Ovary (tissue), 9 donors: ENCODE measurements around the gene CD28. TPM values are rescaled to one million over a fixed set of nuclear protein-coding genes. Genes with fewer than 3 reads are reported as not detected.

ENCODE experiments used
- DNase-seq, 5 donors: peaks; one replicate each; pipeline ENCODE4 v3.0.0-alpha.2; 2019 to 2020
- H3K27ac ChIP-seq, 2 donors: fragments of 200-600 bp; one replicate each; pipeline versions ENCODE4 v1.5.1 to v1.8.0; 2019 to 2022
- H3K27me3 ChIP-seq: fragments of 200-600 bp; one replicate; pipeline ENCODE4 v1.8.0; 2022
- H3K36me3 ChIP-seq: fragments of 200-600 bp; sonication (generic); one replicate; pipeline ENCODE4 v1.5.1; 2019
- H3K4me1 ChIP-seq: one replicate; pipeline ENCODE4 v1.8.1; 2013; ENCODE audit warnings: mild to moderate bottlenecking, moderate library complexity; ENCODE audit not compliant: insufficient read depth
- H3K4me3 ChIP-seq: fragments of 200-600 bp; sonication (generic); one replicate; pipeline ENCODE4 v1.5.1; 2017
- H3K9me3 ChIP-seq, 2 donors: fragments of 200-600 bp in 1 of 2; sonication (generic) in 1 of 2; one replicate each; pipeline versions ENCODE4 v1.5.1 to v1.8.1; 2013 to 2019; ENCODE audit warnings: mild to moderate bottlenecking in 1 of 2, moderate library complexity in 1 of 2
- EP300 ChIP-seq: sonication (generic); formaldehyde crosslinking; IDR thresholded peaks from one replicate; pipeline ENCODE4 v1.6.1; 2017; ENCODE audit warnings: antibody characterized with exemption
- POLR2A ChIP-seq: fragments of 450-650 bp; IDR thresholded peaks from one replicate; pipeline ENCODE4 v1.6.1; 2017; ENCODE audit warnings: antibody characterized with exemption, mild to moderate bottlenecking, moderate library complexity
- WGBS, 3 donors: extraction: QIAGEN DNeasy Blood & Tissue Kit in 1 of 3; methylation state at CpG; one replicate each; pipeline versions ENCODE4 v1.1.5 to v1.1.7; 2013 to 2017; 5-methylcytosine and 5-hydroxymethylcytosine counted together
- intact Hi-C, 4 donors: fragments of 100-400 bp; cut with DNase I; formaldehyde crosslinking; loops; one replicate each; pipeline versions ENCODE4 v1.11.0 to v1.15.1; 2022 to 2023
- polyA plus RNA-seq, 2 donors: library from polyadenylated mRNA; stranded (reverse); fragments of 200-250 nt in 1 of 2; fragments of 350-450 nt in 1 of 2; fragmentation: Illumina TruSeq in 1 of 2; extraction: RNeasy Lipid Tissue Mini Kit (QIAGEN cat#74804) in 1 of 2; gene quantifications; one replicate each; pipeline ENCODE4 v1.2.3, GENCODE V29; 2013 to 2014
- total RNA-seq, 7 donors: library from RNA; depleted of rRNA in 2 of 7; stranded (reverse); fragments of >200 nt in 2 of 7; fragmentation: NEBNext Ultra II Directional in 3 of 7; extraction: Animal tissue kit (Norgen Biotek cat#: 25700) in 3 of 7; gene quantifications; one replicate each; pipeline versions ENCODE4 v1.1.0 to v1.2.4, GENCODE V29; 2016 to 2023
- TF ChIP-seq, protein P1 (sequence below), 3 donors: fragments of 450-650 bp in 2 of 3; fragments of 200-600 bp in 1 of 3; IDR thresholded peaks; one replicate each; pipeline versions ENCODE4 v1.5.1 to v1.8.0; 2016 to 2022; ENCODE audit warnings: antibody characterized with exemption in 3 of 3, mild to moderate bottlenecking in 1 of 3
- donor health status: DM: no; HTN: no; CAD: no; lungs with moderate emphysema.
- donor health status: DM: no; HTN: no; CAD: no.
- donor health status: Bipolar disorder and iron deficiency.
- donor health status: DM: yes; HTN: yes; CAD: no.
- donor health status: DM: no; HTN: no; CAD: no.
- donor health status: DM: yes; HTN: yes; CAD: no.

Gene CD28
- total and polyA plus RNA-seq, 9 donors, result 0.18 to 4.3 (median 1.2) TPM

DNA sequence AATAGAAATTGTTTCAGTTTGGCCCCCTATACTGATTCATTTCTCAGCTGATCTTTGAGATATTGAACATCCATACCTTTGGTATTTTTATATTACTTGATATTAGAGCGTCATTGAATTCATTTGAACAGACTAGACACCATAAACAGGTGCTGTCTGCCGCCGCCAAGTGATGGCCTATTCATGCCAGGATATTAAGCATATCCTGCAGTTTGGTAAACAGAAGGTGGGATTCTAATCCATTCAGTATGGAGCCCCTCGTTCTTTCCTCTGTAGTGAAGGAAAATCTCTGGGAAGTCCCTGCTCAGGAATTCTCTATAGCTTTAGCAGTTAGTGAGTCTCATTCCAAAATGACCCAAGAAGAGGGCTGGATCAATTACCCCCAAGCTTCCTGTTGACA, 23.0 kb upstream of the CD28 start:
- Histone ChIP-seq H3K36me3 (no peaks in the 10 kb centered on the region), H3K27ac (no peak overlapping the region), H3K4me3 (no peak overlapping the region), H3K9me3 (no peaks in the 10 kb centered on the region), H3K27me3 (no peaks in the 10 kb centered on the region), H3K4me1 (peaks cover 4% of the 10 kb centered on the region)
- TF ChIP-seq POLR2A (no peak), EP300 (no peak)
- TF ChIP-seq, protein P1, sequence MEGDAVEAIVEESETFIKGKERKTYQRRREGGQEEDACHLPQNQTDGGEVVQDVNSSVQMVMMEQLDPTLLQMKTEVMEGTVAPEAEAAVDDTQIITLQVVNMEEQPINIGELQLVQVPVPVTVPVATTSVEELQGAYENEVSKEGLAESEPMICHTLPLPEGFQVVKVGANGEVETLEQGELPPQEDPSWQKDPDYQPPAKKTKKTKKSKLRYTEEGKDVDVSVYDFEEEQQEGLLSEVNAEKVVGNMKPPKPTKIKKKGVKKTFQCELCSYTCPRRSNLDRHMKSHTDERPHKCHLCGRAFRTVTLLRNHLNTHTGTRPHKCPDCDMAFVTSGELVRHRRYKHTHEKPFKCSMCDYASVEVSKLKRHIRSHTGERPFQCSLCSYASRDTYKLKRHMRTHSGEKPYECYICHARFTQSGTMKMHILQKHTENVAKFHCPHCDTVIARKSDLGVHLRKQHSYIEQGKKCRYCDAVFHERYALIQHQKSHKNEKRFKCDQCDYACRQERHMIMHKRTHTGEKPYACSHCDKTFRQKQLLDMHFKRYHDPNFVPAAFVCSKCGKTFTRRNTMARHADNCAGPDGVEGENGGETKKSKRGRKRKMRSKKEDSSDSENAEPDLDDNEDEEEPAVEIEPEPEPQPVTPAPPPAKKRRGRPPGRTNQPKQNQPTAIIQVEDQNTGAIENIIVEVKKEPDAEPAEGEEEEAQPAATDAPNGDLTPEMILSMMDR (IDR thresholded peaks at IDR 0.05), result no peak
- WGBS, 3 donors, result 87 to 94% (median 90%) methylated on average over 4 of the region's 4 CpGs
- no peak for DNase-seq
- intact Hi-C loops, result no loop called here

- no peaks in the 10 kb centered on the region for H3K9me3 ChIP-seq
- peaks cover 4% of the 10 kb centered on the region for H3K4me1 ChIP-seq
- DNase-seq, result no peak
- H3K27me3 ChIP-seq, result no peaks in the 10 kb centered on the region
- H3K36me3 ChIP-seq, result no peaks in the 10 kb centered on the region
- no peak overlapping the region for H3K4me3 ChIP-seq
- WGBS, 3 donors, result 93 to 100% (median 96%) methylated on average over 1 of the region's 1 CpG
- no peak for TF ChIP-seq POLR2A
- no peak for TF ChIP-seq EP300
- TF ChIP-seq, protein P1 (IDR thresholded peaks at IDR 0.05), result no peak
- intact Hi-C loops, result no loop called here
- H3K27ac ChIP-seq, result no peak overlapping the region
Observed at GRCh38 chr2:203683932-203684556, 22.4 kb upstream of the CD28 start.

- no peak for DNase-seq
- Histone ChIP-seq H3K36me3 (no peaks in the 10 kb centered on the region), H3K4me3 (no peak overlapping the region), H3K4me1 (peaks cover 4% of the 10 kb centered on the region), H3K27ac (no peak overlapping the region), H3K27me3 (no peaks in the 10 kb centered on the region), H3K9me3 (no peaks in the 10 kb centered on the region)
- TF ChIP-seq POLR2A, result no peak
- no peak for TF ChIP-seq EP300
- TF ChIP-seq, protein P1 (IDR thresholded peaks at IDR 0.05), result no peak
- intact Hi-C loops, result no loop called here
- 76 to 80% (median 78%) methylated on average over 5 of the region's 5 CpGs for WGBS, 3 donors
Observed at GRCh38 chr2:203685081-203685621, 21.3 kb upstream of the CD28 start.

- H3K27ac ChIP-seq, result no peak overlapping the region
- H3K4me1 ChIP-seq, result peaks cover 4% of the 10 kb centered on the region
- no peaks in the 10 kb centered on the region for H3K27me3 ChIP-seq
- H3K9me3 ChIP-seq, result no peaks in the 10 kb centered on the region
- H3K36me3 ChIP-seq, result no peaks in the 10 kb centered on the region
- DNase-seq, result no peak
- 88 to 98% (median 94%) methylated on average over 4 of the region's 4 CpGs for whole genome bisulfite sequencing, 3 donors
- intact Hi-C loops, result no loop called here
- no peak overlapping the region for H3K4me3 ChIP-seq
- TF ChIP-seq EP300 (no peak), POLR2A (no peak)
- TF ChIP-seq, protein P1 (IDR thresholded peaks at IDR 0.05), result no peak
Observed at GRCh38 chr2:203685789-203686420, 20.5 kb upstream of the CD28 start.
